PC-3 (cell line): ENCODE measurements around the gene B3GNT5. TPM values are rescaled to one million over a fixed set of nuclear protein-coding genes. Genes with fewer than 3 reads are reported as not detected.

Experiments used
- ATAC-seq: fragments of 200-7000 bp; cut with Tn5 transposase; 2 replicates; pipeline ENCODE4 v1.9.1; 2020; ENCODE audit warnings: mild to moderate bottlenecking, moderate library complexity
- BruUV-seq: library from RNA; stranded (reverse); fragments of 400-500 nt; replicated peaks from 2 replicates; lab custom pipeline; 2021; lab: Mats Ljungman, UMichigan
- CTCF ChIA-PET: fragments of 300-600 bp; sonication (Branson Sonifier 250); formaldehyde crosslinking; loops from one replicate; lab custom pipeline; 2022; ENCODE audit warnings: antibody characterized with exemption; lab: Charles Lee
- POLR2A ChIA-PET: fragments of 300-600 bp; sonication (Branson Sonifier 250); formaldehyde crosslinking; loops from one replicate; lab custom pipeline; 2022; ENCODE audit warnings: antibody characterized with exemption; ENCODE audit not compliant: unreplicated experiment; lab: Charles Lee
- DNase-seq: peaks from one replicate; pipeline ENCODE4 v3.0.0-alpha.2; 2015
- H2AFZ ChIP-seq: fragments of 300-600 bp; sonication (generic); 2 replicates; pipeline ENCODE4 v1.6.0; 2016; ENCODE audit warnings: antibody characterized with exemption, low read length
- H3F3A ChIP-seq: fragments of 300-600 bp; sonication (generic); one replicate; pipeline ENCODE4 v1.6.0; 2017; ENCODE audit warnings: antibody characterized with exemption, low read length, control low read depth, mild to moderate bottlenecking; ENCODE audit not compliant: unreplicated experiment
- H3K27ac ChIP-seq: fragments of 300-600 bp; sonication (generic); 2 replicates; pipeline ENCODE4 v1.5.1; 2016; ENCODE audit warnings: mild to moderate bottlenecking, low read length
- H3K27me3 ChIP-seq: fragments of 300-600 bp; sonication (generic); 2 replicates; pipeline ENCODE4 v1.6.1; 2016; ENCODE audit warnings: low read length, mixed read lengths
- H3K36me3 ChIP-seq: fragments of 300-600 bp; sonication (generic); 2 replicates; pipeline ENCODE4 v1.6.1; 2016; ENCODE audit warnings: low read depth, mixed run types, low read length, mixed read lengths
- H3K4me1 ChIP-seq: fragments of 300-600 bp; sonication (generic); 2 replicates; pipeline ENCODE4 v1.5.1; 2016; ENCODE audit warnings: low read length; ENCODE audit not compliant: insufficient read depth
- H3K4me2 ChIP-seq: fragments of 300-600 bp; sonication (generic); 2 replicates; pipeline ENCODE4 v1.6.0; 2016; ENCODE audit warnings: low read length
- H3K4me3 ChIP-seq: fragments of 300-600 bp; sonication (generic); 2 replicates; pipeline ENCODE4 v1.5.1; 2016; ENCODE audit warnings: mild to moderate bottlenecking, low read length, mixed read lengths
- H3K79me2 ChIP-seq: fragments of 300-600 bp; sonication (generic); 2 replicates; pipeline ENCODE4 v1.6.1; 2017; ENCODE audit warnings: low read length, mixed read lengths
- H3K9ac ChIP-seq: fragments of 300-600 bp; sonication (generic); 2 replicates; pipeline ENCODE4 v1.6.0; 2016; ENCODE audit warnings: mild to moderate bottlenecking, low read length
- H3K9me2 ChIP-seq: fragments of 300-600 bp; sonication (generic); replicated peaks from 2 replicates; pipeline ENCODE4 v1.6.1; 2016; ENCODE audit warnings: mixed run types, low read length, mixed read lengths
- H3K9me3 ChIP-seq: fragments of 300-600 bp; sonication (generic); 2 replicates; pipeline ENCODE4 v1.6.1; 2016; ENCODE audit warnings: low read length, mixed read lengths
- H4K20me1 ChIP-seq: fragments of 300-600 bp; sonication (generic); 2 replicates; pipeline ENCODE4 v1.6.1; 2016; ENCODE audit warnings: low read length, mixed read lengths
- CTCF ChIP-seq: fragments of 300-600 bp; sonication (generic); conservative IDR thresholded peaks from 2 replicates; pipeline ENCODE4 v1.5.1; 2017; ENCODE audit warnings: antibody characterized with exemption, low read depth, mild to moderate bottlenecking, low read length
- EZH2 ChIP-seq: fragments of 300-600 bp; sonication (generic); IDR thresholded peaks from one replicate; pipeline ENCODE4 v1.6.1; 2017; ENCODE audit warnings: antibody characterized with exemption, mild to moderate bottlenecking, low read length; ENCODE audit not compliant: unreplicated experiment
- EZH2phosphoT487 ChIP-seq: fragments of 300-600 bp; sonication (generic); IDR thresholded peaks from 2 replicates; pipeline ENCODE4 v1.6.1; 2018; ENCODE audit warnings: mild to moderate bottlenecking, antibody characterized with exemption, low read length, borderline replicate concordance
- intact Hi-C: fragments of 100-400 bp; cut with micrococcal nuclease; formaldehyde crosslinking; loops from 2 replicates; pipeline ENCODE4 v1.9.0; 2023
- total RNA-seq: library from RNA; depleted of rRNA; stranded (reverse); fragments of >200 nt; gene quantifications from 2 replicates; pipeline ENCODE4 v1.2.3, GENCODE V29; 2014

Gene B3GNT5
- total RNA-seq, 1 experiment from 2014 or later = 22.9 TPM

DNA sequence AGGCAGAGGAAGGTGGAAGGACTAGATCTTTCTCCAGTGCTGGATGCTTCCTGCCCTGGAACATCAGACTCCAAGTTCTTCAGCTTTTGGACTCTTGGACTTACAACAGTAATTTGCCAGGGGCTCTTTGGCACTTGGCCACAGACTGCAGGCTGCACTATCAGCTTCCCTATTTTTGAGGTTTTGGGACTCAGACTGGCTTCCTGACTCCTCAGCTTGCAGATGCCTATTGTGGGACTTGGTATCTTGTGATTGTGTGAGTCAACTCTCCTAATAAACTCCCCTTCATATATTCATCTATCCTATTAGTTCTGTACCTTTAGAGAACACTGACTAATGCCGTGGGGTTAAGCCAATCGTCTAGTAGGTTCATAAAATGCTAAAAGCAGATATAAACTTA lies 8.8 kb upstream of the B3GNT5 start:
- intact Hi-C loops = no loop called here
- ChIA-PET CTCF (no interaction called here), POLR2A (interaction anchor here (0.6 kb wide), 2 partner anchors 82 to 265 kb away, joined by 3 to 4 read pairs; partner anchors contain the start of gene LAMP3)
- DNase-seq = peak; percentile 91
- TF ChIP-seq EZH2phosphoT487 = no peak
- TF ChIP-seq CTCF = no peak
- no peak for TF ChIP-seq EZH2
- Histone ChIP-seq H3K9me3 (peaks cover 7% of the 10 kb centered on the region; the same call in 1 of the 2 replicates), H2AFZ (0 out of 2 replicates have a peak overlapping the region, but pooled peaks have one; percentile 10), H3K4me3 (peak overlapping the region; percentile 2; the same call in 1 of the 2 replicates), H3K9ac (no peak overlapping the region; the same call in 1 of the 2 replicates), H3F3A (no peaks in the 10 kb centered on the region), H4K20me1 (no peaks in the 10 kb centered on the region), H3K27me3 (no peaks in the 10 kb centered on the region), H3K4me1 (peaks cover 20% of the 10 kb centered on the region), H3K27ac (peak overlapping the region; percentile 56), H3K79me2 (no peaks in the 10 kb centered on the region), H3K4me2 (peak overlapping the region; percentile 29), H3K9me2 (no peaks in the 10 kb centered on the region), H3K36me3 (0 out of 2 replicates have a peak, but pooled peaks cover 4% of the 10 kb centered on the region)
- ATAC-seq = peak; percentile 95
- BruUV-seq = no TSS peak

DNA sequence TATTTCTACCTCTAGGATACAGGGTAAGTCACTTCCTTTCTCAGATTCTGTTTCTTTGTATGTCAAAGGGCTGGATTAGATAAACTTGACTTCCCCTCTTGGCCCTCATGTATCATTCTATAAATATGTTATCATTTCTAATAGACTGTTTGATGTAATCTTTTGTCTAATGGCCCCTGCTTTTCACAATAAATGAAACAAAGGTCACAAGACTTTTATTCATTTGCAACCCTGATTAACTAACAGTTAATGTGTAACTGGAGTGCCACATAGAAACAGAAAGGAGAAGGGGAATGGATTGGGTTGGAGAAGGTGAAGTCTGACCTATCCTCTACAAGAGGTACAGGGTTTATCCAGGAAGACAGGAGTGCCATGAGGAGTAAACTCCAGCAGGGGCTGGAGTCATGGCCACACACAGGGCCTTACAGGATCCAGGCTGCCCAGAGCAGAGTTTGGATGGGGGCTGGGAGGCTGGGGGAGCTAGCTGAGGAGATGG lies 8.0 kb upstream of the B3GNT5 start:
- DNase-seq = no peak
- H3K36me3 ChIP-seq = 0 out of 2 replicates have a peak, but pooled peaks cover 4% of the 10 kb centered on the region
- peak overlapping the region; percentile 4; the same call in 1 of the 2 replicates for H3K9ac ChIP-seq
- H3K79me2 ChIP-seq = no peaks in the 10 kb centered on the region
- no peaks in the 10 kb centered on the region for H3K27me3 ChIP-seq
- CTCF ChIA-PET = no interaction called here
- no peaks in the 10 kb centered on the region for H4K20me1 ChIP-seq
- 0 out of 2 replicates have a peak overlapping the region, but pooled peaks have one; percentile 2 for H3K4me3 ChIP-seq
- H3K4me2 ChIP-seq = peak overlapping the region; percentile 29
- H3K9me2 ChIP-seq = no peaks in the 10 kb centered on the region
- 0 out of 2 replicates have a peak overlapping the region, but pooled peaks have one; percentile 10 for H2AFZ ChIP-seq
- H3K4me1 ChIP-seq = peaks cover 20% of the 10 kb centered on the region
- TF ChIP-seq EZH2phosphoT487 (no peak), EZH2 (no peak), CTCF (no peak)
- intact Hi-C loops = no loop called here
- H3F3A ChIP-seq = no peaks in the 10 kb centered on the region
- ATAC-seq = peak; percentile 39
- no TSS peak for BruUV-seq
- POLR2A ChIA-PET = no interaction called here
- H3K9me3 ChIP-seq = peaks cover 7% of the 10 kb centered on the region; the same call in 1 of the 2 replicates
- peak overlapping the region; percentile 56 for H3K27ac ChIP-seq

DNA sequence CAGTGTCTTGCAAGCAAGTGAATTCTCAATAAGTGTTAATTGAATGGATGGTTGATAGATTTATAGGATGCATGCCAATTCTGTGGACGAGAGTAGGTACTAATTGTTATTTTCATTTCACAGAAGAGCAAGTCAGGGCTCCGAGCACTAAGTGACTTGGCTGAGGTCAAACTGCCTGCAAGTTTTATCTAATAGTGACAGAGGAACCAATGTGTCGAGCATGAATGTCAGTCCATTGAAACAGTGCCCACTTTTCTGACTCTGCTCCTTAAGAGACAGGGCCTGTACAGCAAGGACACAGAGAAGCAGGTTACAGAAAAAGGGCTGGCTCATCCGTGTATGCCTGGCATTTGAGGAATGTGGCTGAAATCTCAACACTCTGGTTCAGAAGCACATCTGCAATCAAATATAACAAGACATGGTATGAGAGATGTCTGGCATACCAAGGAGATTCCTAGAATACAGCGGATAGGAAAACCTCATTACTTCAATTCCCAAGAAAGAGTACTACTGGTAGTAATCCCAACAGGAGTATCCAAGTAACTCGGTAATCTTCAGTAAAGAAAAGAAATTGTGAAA lies 6.0 kb upstream of the B3GNT5 start:
- H3K9me3 ChIP-seq = peaks cover 7% of the 10 kb centered on the region; the same call in 1 of the 2 replicates
- H3K27me3 ChIP-seq = no peaks in the 10 kb centered on the region
- peaks cover 4% of the 10 kb centered on the region for H3F3A ChIP-seq
- no peaks in the 10 kb centered on the region for H3K9me2 ChIP-seq
- H2AFZ ChIP-seq = no peak overlapping the region
- H3K36me3 ChIP-seq = 0 out of 2 replicates have a peak, but pooled peaks cover 2% of the 10 kb centered on the region
- H3K9ac ChIP-seq = no peak overlapping the region
- H3K4me2 ChIP-seq = no peak overlapping the region
- TF ChIP-seq EZH2phosphoT487 (no peak), CTCF (no peak), EZH2 (no peak)
- H3K27ac ChIP-seq = no peak overlapping the region
- CTCF ChIA-PET = no interaction called here
- H3K79me2 ChIP-seq = no peaks in the 10 kb centered on the region
- ATAC-seq (no peak), DNase-seq (no peak)
- intact Hi-C loops = no loop called here
- no peaks in the 10 kb centered on the region for H4K20me1 ChIP-seq
- H3K4me3 ChIP-seq = no peak overlapping the region
- peaks cover 26% of the 10 kb centered on the region for H3K4me1 ChIP-seq
- POLR2A ChIA-PET = no interaction called here
- no TSS peak for BruUV-seq
